GM18951 (cell line): ENCODE data around the gene ATP10A.

Experiments used
- POLR2A ChIP-seq: IDR thresholded peaks from 4 replicates; pipeline ENCODE4 v1.6.1; 2011; ENCODE audit warnings: mild to moderate bottlenecking; ENCODE audit not compliant: insufficient read length, insufficient read depth; ENCODE audit errors: extremely low read depth
- in situ Hi-C: fragments of 300-500 bp; cut with MboI; formaldehyde crosslinking; loops from one replicate; pipeline ENCODE4 v1.12.0; 2022; ENCODE audit warnings: low sequenced_read_pairs, mixed read lengths, inconsistent platforms; ENCODE audit not compliant: unreplicated experiment

ATP10A gene

GRCh38 chr15:25874379-25874778 lies 11.3 kb upstream of the ATP10A start:
- TF ChIP-seq POLR2A = no peak
- in situ Hi-C loops = no loop called here

GRCh38 chr15:25871403-25871802 lies 8.3 kb upstream of the ATP10A start:
- no peak for TF ChIP-seq POLR2A
- in situ Hi-C loops = no loop called here

- TF ChIP-seq POLR2A = no peak
- in situ Hi-C loops = no loop called here
Observed at GRCh38 chr15:25870938-25871337, 7.8 kb upstream of the ATP10A start.

DNA sequence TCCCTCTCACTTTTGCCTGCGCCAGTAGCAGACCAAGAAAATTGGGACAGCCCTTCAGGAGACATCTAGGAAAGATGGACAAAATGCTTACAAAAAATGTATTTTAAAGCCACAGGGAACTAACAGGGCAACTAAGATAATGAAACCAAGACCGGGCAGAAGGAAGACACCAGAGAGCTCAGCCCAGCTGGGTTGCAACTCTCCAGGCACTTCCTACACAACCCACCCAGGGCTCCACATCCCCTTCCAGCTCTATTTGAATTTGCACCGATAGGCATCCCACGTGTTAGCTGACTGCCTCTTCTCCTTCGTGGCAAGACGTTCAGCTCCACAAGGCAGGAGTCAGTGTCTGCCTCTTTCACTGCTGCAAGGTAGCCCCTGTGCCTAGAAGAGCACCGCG lies 6.6 kb upstream of the ATP10A start:
- in situ Hi-C loops = no loop called here
- no peak for TF ChIP-seq POLR2A

- in situ Hi-C loops = no loop called here
- TF ChIP-seq POLR2A = no peak
Observed at GRCh38 chr15:25866874-25867273, 3.7 kb upstream of the ATP10A start.

DNA sequence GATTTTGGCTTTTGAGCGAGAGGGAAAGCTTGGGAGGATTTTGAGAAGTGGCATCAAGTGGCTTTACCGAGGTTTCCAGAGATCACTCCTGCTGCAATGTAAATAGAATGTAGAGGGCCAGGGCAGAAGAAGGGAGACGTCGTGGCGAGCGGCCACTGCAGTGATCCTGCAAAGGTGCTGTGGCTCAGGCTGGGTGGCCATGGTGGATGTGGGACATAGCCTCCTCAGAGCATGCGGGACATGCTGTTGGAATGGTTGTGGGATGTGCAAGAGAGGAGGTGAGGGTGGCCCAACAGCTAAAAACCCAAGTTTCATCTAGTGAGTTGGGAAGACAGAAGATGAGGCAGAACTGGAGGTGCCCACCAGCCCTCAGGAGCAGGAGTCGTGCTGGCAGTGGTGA lies 3.1 kb upstream of the ATP10A start:
- no peak for TF ChIP-seq POLR2A
- in situ Hi-C loops = no loop called here

- no peak for TF ChIP-seq POLR2A
- in situ Hi-C loops = no loop called here
Observed at GRCh38 chr15:25864966-25865365, 1.8 kb upstream of the ATP10A start.

DNA sequence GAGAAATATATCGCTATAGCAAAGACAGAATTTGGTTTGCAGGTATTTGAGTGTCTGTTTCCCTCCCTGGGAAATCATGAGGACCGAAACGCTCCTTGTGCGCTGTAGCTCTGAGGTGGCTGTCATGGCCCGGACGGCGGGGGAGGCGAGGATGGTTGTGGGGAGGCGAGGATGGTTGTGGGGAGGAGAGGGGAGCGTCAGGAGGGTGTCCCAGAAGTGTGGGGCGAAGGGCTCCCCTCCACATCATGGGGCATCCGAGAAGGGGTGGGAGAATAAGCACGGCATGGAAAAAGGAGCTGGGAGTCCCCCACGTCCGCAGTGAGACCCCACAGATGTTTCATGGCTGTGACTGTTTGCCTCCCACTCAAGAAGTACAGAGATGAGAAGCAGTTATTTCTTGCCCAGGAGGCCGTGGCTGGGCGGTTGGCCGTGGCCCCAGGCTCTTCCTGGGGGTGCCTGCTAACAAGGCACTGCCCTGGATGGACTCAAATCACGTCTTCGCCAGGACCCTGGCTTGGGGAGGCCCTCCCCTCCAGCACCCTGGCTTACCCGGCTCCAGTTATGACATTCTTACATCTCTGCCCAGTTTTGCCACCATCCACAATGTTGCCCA lies 947 bp upstream of the ATP10A start:
- in situ Hi-C loops = no loop called here
- TF ChIP-seq POLR2A = no peak

DNA sequence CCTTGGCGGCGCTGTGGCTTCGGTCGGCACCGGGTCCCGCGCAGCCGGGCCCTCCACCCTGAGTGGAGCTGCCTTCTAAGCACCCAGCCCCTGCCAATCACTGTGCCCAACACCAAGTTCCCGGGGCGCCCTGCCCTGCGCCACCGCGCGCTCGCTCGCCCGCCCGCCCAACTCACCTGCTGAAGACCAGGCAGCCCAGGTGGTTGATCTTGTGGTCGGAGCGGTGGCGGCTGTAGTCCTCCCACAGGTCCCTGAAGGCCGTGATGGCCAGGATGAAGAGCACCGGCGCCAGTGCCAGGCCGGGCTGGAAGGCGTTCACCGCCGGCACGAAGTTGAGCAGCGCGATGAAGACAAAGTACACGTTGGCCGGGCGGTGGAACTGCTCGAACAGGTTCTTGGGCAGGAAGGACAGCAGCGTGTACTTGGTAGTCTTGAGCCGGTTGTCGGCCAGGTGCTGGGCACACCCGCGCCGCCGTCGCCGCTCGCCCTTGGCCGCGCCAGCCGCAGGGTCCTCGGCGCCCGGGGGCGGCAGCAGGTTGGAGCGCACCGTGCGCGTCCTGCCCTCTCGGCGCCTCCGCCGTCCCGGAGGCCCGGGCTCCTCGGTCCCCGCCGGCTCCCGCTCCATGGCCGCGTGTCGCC lies 536 bp downstream of the ATP10A start:
- in situ Hi-C loops = no loop called here
- TF ChIP-seq POLR2A = no peak

DNA sequence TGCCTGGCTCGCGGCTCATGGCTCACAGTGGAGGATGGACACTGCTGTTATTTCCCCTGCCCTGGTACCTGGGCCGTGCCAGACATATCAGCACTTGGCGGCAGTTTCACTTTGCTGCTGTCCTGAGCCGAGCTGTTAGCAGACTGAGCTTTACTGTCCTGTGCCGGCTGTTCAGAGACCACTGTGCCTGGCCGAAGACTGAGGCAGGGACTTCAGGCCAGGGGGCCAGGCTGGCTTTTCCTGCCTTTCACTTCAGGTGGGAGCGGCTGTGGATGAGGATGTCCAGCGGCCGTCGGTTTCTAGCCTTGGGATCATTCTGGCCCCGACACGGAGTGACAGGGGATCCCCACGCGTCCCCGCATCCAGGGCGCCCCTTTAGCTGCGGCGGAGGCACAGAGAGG lies 1.1 kb downstream of the ATP10A start:
- no peak for TF ChIP-seq POLR2A
- in situ Hi-C loops = no loop called here

- in situ Hi-C loops = no loop called here
- TF ChIP-seq POLR2A = no peak
Observed at GRCh38 chr15:25860885-25861866, 2.0 kb downstream of the ATP10A start.

GRCh38 chr15:25859838-25860645 lies 3.1 kb downstream of the ATP10A start:
- in situ Hi-C loops = no loop called here
- no peak for TF ChIP-seq POLR2A
